Measurements from ENCODE around the gene ZNF710. TPM values are rescaled to one million over a fixed set of nuclear protein-coding genes. Genes with fewer than 3 reads are reported as not detected.
"Not testable (repeated sequence)": the region's sequence is repeated elsewhere in the genome, so short reads cannot be mapped to it uniquely, and the experiment has no call there.

Gene ZNF710
- total RNA-seq, 1 donor from 2014 or later: 45.5 TPM

GRCh38 chr15:89972085-89972484 lies 29.0 kb upstream of the ZNF710 start:
- H3K27me3 Mint-ChIP-seq: no peaks in the 10 kb centered on the region
- CTCF ChIA-PET: interaction anchor here (3.2 kb wide), 1 partner anchor 99 kb away, joined by 16 read pairs; no protein-coding TSS in a partner anchor
- no peak overlapping the region for H3K4me3 Mint-ChIP-seq
- no peaks in the 10 kb centered on the region for H3K9me3 Mint-ChIP-seq
- intact Hi-C loops (cut with micrococcal nuclease): no loop called here
- no peaks in the 10 kb centered on the region for H3K36me3 Mint-ChIP-seq (ENCODE audit: low read depth)
- no peak for DNase-seq
- H3K4me1 Mint-ChIP-seq: peaks cover 36% of the 10 kb centered on the region
- H3K27ac Mint-ChIP-seq: no peak overlapping the region
- TF ChIP-seq CTCF (IDR thresholded peaks at IDR 0.05): no peak
- POLR2A ChIA-PET: no interaction called here
- ATAC-seq (ENCODE audit: low read depth): no peak

GRCh38 chr15:89975482-89976245 lies 25.5 kb upstream of the ZNF710 start:
- CTCF ChIA-PET: interaction anchor here (0.7 to 1.0 kb wide), 2 partner anchors 9 to 23 kb away, joined by 3 read pairs; no protein-coding TSS in a partner anchor
- no peak overlapping the region for H3K4me3 Mint-ChIP-seq
- DNase-seq: no peak
- TF ChIP-seq CTCF (IDR thresholded peaks at IDR 0.05): no peak
- H3K9me3 Mint-ChIP-seq: no peaks in the 10 kb centered on the region
- H3K36me3 Mint-ChIP-seq (ENCODE audit: low read depth): no peaks in the 10 kb centered on the region
- H3K4me1 Mint-ChIP-seq: peaks cover 36% of the 10 kb centered on the region
- no peak for ATAC-seq (ENCODE audit: low read depth)
- intact Hi-C loops (cut with micrococcal nuclease): no loop called here
- H3K27ac Mint-ChIP-seq: no peak overlapping the region
- H3K27me3 Mint-ChIP-seq: peaks cover 1% of the 10 kb centered on the region
- POLR2A ChIA-PET: interaction anchor here (0.5 to 1.4 kb wide), 3 partner anchors 26 to 206 kb away, joined by 4 to 7 read pairs (median 4); partner anchors contain the start of gene AP3S2

GRCh38 chr15:89976246-89976600 lies 24.9 kb upstream of the ZNF710 start:
- Mint-ChIP-seq H3K27me3 (peaks cover 1% of the 10 kb centered on the region), H3K27ac (no peak overlapping the region), H3K4me3 (no peak overlapping the region), H3K4me1 (peaks cover 33% of the 10 kb centered on the region), H3K36me3 (ENCODE audit: low read depth) (no peaks in the 10 kb centered on the region), H3K9me3 (no peaks in the 10 kb centered on the region)
- CTCF ChIA-PET: interaction anchor here (1.0 kb wide), 1 partner anchor 22 kb away, joined by 3 read pairs; no protein-coding TSS in a partner anchor
- intact Hi-C loops (cut with micrococcal nuclease): no loop called here
- no peak for TF ChIP-seq CTCF (IDR thresholded peaks at IDR 0.05)
- DNase-seq (no peak), ATAC-seq (ENCODE audit: low read depth) (peak; percentile 34)
- POLR2A ChIA-PET: interaction anchor here (0.6 kb wide), 1 partner anchor 25 kb away, joined by 7 read pairs; no protein-coding TSS in a partner anchor

- intact Hi-C loops (cut with micrococcal nuclease); H3K27me3 Mint-ChIP-seq; CTCF ChIA-PET; POLR2A ChIA-PET; ATAC-seq (ENCODE audit: low read depth); H3K9me3 Mint-ChIP-seq; H3K27ac Mint-ChIP-seq; DNase-seq; H3K36me3 Mint-ChIP-seq (ENCODE audit: low read depth); H3K4me3 Mint-ChIP-seq: not testable (repeated sequence)
- H3K4me1 Mint-ChIP-seq: peaks cover 20% of the 10 kb centered on the region
These were observed 23.3 kb upstream of the ZNF710 start for GRCh38 chr15:89977836-89978235.

- CTCF ChIA-PET: no interaction called here
- no peak for ATAC-seq (ENCODE audit: low read depth)
These were observed 22.2 kb upstream of the ZNF710 start for GRCh38 chr15:89978914-89979313.

More at GRCh38 chr15:89978914-89979313, 22.2 kb upstream of the ZNF710 start:
- TF ChIP-seq CTCF (IDR thresholded peaks at IDR 0.05): no peak
- no peak for DNase-seq
- Mint-ChIP-seq H3K27ac (no peak overlapping the region), H3K27me3 (peaks cover 1% of the 10 kb centered on the region), H3K36me3 (ENCODE audit: low read depth) (no peaks in the 10 kb centered on the region), H3K4me3 (no peak overlapping the region), H3K9me3 (no peaks in the 10 kb centered on the region), H3K4me1 (peaks cover 16% of the 10 kb centered on the region)
- intact Hi-C loops (cut with micrococcal nuclease): no loop called here
- POLR2A ChIA-PET: interaction anchor here (0.6 kb wide), 1 partner anchor 197 kb away, joined by 3 read pairs; no protein-coding TSS in a partner anchor

Data from activated B cell treated with CpG ODN at 0.5 μM for 24 hours (primary cell).